Activated naive CD8-positive, alpha-beta T cell (primary cell): ENCODE data around the gene POMT1.
"Not testable (repeated sequence)": the region's sequence is repeated elsewhere in the genome, so short reads cannot be mapped to it uniquely, and the experiment has no call there.

ENCODE experiments used
- H3K27ac Mint-ChIP-seq: one replicate; pipeline ENCODE4 v1.8.0; 2021; ENCODE audit warnings: mixed read lengths
- H3K27me3 Mint-ChIP-seq: one replicate; pipeline ENCODE4 v1.8.0; 2021; ENCODE audit warnings: mixed read lengths
- H3K36me3 Mint-ChIP-seq: one replicate; pipeline ENCODE4 v1.8.0; 2021; ENCODE audit warnings: mixed read lengths
- H3K4me1 Mint-ChIP-seq: one replicate; pipeline ENCODE4 v1.8.0; 2021; ENCODE audit warnings: low read depth, mixed read lengths
- H3K4me3 Mint-ChIP-seq: one replicate; pipeline ENCODE4 v1.8.0; 2021; ENCODE audit warnings: mild to moderate bottlenecking, mixed read lengths
- H3K9me3 Mint-ChIP-seq: one replicate; pipeline ENCODE4 v1.8.0; 2021; ENCODE audit warnings: low read depth, mixed read lengths

The POMT1 gene

DNA sequence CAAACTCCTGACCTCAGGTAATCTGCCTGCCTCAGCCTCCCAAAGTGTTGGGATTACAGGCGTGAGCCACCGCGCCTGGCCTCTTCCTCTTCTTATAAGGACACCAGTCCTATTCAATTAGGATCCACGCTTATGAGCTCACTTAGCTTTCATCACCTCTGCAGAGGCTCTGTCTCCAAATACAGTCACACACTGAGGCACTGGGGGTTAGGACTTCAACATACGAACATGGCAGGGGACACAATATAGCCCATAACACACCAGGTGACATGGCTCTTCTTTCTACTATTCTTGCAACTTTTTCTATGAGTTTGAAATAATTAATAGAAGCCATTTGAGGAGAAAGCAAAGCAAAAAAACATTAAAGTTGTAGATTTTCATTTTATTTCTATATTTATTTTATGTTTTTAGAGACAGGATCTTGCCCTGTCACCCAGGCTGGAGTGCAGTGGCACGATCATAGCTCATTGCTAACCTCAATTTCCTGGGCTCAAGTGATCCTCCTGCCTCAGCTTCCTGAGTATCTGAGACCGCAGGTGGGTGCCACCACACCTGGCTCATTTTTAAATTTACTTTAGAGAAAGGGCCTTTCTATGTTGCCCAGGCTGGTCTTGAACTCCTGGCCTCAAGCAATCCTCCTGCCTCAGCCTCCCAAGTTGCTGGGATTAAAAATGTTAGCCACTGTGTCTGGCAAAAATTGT, 36.7 kb downstream of the POMT1 start:
- Mint-ChIP-seq H3K27ac (no peak overlapping the region), H3K27me3 (no peaks in the 10 kb centered on the region), H3K4me3 (no peak overlapping the region), H3K9me3 (peaks cover 8% of the 10 kb centered on the region), H3K36me3 (peaks cover 8% of the 10 kb centered on the region), H3K4me1 (peaks cover 33% of the 10 kb centered on the region)

DNA sequence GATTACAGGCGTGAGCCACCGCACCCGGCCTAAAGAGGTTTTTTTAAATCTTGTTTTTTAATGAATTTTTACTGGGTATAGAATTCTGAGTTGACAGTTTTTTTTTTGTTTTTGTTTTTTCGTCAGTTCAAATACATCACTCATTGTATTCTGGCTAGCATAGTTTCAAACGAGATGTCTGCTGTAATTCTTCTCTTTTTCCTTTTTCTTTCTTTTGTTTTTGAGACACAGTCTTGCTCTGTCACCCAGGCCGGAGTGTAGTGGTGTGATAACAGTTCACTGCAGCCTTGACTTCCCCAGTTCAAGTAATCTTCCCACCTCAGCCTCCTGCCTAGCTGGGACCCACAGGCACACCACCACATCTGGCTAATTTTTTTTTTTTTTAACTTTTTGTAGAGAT, 40.4 kb downstream of the POMT1 start:
- H3K27me3 Mint-ChIP-seq: peaks cover 11% of the 10 kb centered on the region
- H3K9me3 Mint-ChIP-seq: peaks cover 8% of the 10 kb centered on the region
- H3K4me1 Mint-ChIP-seq: peaks cover 26% of the 10 kb centered on the region
- H3K36me3 Mint-ChIP-seq: peaks cover 10% of the 10 kb centered on the region
- no peak overlapping the region for H3K4me3 Mint-ChIP-seq
- H3K27ac Mint-ChIP-seq: no peak overlapping the region

DNA sequence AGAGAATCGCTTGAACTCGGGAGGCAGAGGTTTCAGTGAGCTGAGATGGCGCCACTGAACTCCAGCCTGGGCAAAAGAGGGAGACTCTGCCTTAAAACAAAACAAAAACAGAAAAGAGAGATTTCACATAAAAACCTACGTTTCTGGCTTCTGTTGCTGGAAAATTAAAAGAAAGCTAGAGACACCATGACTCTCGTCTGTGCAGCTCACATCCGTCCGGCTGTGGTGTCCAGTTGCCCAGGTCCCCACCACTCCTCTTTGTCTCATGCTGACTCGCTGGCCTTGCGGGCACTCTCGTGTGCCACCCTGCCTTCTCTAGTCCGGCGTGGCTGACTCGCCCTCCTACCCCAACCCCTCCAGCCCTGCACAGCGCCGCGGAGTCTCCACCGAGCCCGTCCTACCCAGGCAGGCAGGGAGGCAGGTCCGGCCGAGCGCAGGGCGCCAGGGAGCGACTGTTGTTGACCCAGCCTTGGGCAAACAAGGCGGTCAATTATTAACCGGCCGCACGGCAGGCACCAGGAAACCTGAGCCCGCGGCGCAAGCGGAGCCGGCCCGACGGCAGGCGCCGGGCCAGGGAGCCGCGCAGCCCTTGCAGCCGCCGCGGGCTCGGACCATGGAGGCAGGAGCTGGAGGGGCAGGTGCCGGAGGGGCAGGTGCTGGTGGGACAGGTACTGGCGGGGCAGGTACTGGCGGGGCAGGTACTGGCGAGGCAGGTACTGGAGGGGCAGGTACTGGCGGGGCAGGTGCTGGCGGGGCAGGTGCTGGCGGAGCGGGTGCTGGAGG, 42.5 kb downstream of the POMT1 start, which contains the start of gene PRRT1B:
PRRT1B (plus strand) TSS at position 521 of the 783 bp plus-strand sequence; CDS start at position 614, 93 bp downstream.
- Mint-ChIP-seq H3K4me1 (peaks cover 20% of the 10 kb centered on the region), H3K9me3 (peaks cover 8% of the 10 kb centered on the region), H3K36me3 (peaks cover 11% of the 10 kb centered on the region), H3K4me3 (peak within 1 kb of the TSS; percentile 57), H3K27ac (no peak within 1 kb of the TSS), H3K27me3 (peaks cover 29% of the 10 kb centered on the region)

DNA sequence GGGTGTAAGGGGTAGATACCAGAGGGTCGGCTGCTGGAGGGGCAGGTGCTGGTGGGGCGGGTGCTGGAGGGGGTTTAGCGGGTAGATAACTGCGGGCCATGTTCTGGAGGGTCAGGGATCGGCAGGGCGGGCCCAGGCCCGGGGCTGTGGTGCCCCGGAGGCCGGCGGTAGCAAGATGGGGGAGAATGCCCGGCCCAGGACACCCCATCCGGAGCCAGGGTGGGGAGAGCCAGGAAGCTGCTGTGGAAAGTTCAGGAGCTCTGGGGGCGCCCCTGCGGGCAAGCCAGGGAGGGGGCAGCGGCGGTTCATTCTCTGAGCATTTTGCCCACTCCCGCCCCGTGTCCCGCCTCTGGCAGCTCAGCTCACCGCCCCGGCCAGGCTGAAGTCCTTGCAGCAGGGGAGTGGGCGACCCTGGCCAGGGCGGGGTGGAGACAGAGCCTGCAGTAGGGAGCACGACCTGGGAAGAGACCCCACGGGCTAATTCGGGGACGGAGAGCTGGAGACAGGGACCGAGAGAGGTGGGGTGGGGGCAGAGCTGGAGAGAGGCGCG, 43.1 kb downstream of the POMT1 start:
- H3K4me1 Mint-ChIP-seq: peaks cover 15% of the 10 kb centered on the region
- peaks cover 8% of the 10 kb centered on the region for H3K9me3 Mint-ChIP-seq
- peaks cover 31% of the 10 kb centered on the region for H3K27me3 Mint-ChIP-seq
- H3K36me3 Mint-ChIP-seq: peaks cover 11% of the 10 kb centered on the region
- peak overlapping the region; percentile 57 for H3K4me3 Mint-ChIP-seq
- no peak overlapping the region for H3K27ac Mint-ChIP-seq

DNA sequence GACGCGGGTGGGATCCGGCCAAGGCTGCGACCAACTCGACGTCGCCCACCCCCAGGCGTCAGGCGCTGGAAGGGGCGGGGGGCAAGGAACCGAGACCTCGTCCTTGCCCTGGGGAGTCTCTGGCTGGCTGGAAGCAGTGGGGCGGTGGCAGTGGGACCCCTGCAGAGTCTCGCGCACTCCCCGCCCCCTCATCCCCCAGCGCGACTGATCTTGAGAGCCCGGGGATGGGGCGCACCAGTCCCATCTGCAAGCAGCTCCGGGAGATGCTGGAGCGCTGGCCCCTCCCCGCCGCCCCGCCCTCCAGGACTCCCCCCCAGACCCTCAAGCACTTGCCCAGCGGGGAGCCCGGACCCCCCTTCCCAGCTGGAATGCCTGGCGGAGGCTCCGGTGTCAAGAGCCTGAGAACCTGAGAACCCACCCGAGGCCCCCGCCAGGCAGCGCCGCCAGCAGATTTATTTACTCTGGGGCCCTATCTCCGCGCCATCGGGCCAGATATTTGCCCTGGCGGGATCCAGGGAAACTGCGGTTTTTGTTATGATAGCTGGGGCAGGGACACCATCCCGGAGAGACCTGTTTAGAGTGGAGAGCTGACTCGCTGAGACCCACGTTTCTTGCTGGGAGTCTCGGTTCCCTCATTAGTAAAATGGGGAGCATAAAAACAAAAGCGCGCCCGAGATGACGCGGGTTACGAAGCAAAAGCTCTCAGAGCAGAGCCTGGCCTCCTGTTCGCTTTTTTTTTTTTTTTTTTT, 43.8 kb downstream of the POMT1 start:
- Mint-ChIP-seq H3K4me1 (peaks cover 15% of the 10 kb centered on the region), H3K36me3 (peaks cover 11% of the 10 kb centered on the region), H3K4me3 (peak overlapping the region; percentile 80), H3K27me3 (peaks cover 32% of the 10 kb centered on the region), H3K27ac (no peak overlapping the region), H3K9me3 (peaks cover 8% of the 10 kb centered on the region)

DNA sequence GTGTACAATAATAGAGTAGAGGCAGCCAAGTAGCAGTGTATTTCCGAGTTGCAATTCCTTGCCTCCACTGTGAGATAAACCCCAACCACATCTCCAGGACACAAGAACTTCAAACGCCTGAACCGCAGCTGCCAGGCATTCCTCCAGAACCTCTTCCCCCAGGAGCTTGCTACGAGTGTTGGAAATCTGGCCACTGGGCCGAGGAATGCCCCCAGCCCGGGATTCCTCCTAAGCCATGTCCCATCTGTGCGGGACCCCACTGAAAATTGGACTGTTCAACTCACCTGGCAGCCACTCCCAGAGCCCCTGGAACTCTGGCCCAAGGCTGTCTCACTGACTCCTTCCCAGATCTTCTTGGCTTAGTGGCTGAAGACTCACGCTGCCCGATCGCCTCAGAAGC, 46.5 kb downstream of the POMT1 start:
- not testable (repeated sequence) for H3K27ac Mint-ChIP-seq, H3K36me3 Mint-ChIP-seq, H3K9me3 Mint-ChIP-seq
- H3K4me3 Mint-ChIP-seq: peak overlapping the region; percentile 2
- H3K27me3 Mint-ChIP-seq: peaks cover 40% of the 10 kb centered on the region
- peaks cover 17% of the 10 kb centered on the region for H3K4me1 Mint-ChIP-seq

DNA sequence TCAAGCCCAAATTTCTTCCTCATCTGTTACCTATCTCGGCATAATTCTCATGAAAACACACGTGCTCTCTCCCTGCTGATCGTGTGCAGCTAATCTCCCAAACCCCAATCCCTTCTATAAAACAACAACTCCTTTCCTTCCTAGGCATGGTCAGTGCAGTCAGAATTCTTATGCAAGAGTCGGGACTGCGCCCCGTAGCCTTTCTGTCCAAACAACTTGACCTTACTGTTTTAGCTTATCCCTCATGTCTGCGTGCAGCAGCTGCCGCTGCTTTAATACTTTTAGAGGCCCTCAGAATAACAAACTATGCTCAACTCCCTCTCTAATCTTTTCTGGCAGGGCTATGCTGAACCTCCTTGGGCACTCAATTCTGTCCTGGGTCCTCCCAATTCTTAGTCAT, 47.7 kb downstream of the POMT1 start:
- H3K27ac Mint-ChIP-seq, H3K36me3 Mint-ChIP-seq, H3K4me3 Mint-ChIP-seq, H3K9me3 Mint-ChIP-seq: not testable (repeated sequence)
- Mint-ChIP-seq H3K27me3 (peaks cover 43% of the 10 kb centered on the region), H3K4me1 (peaks cover 19% of the 10 kb centered on the region)

DNA sequence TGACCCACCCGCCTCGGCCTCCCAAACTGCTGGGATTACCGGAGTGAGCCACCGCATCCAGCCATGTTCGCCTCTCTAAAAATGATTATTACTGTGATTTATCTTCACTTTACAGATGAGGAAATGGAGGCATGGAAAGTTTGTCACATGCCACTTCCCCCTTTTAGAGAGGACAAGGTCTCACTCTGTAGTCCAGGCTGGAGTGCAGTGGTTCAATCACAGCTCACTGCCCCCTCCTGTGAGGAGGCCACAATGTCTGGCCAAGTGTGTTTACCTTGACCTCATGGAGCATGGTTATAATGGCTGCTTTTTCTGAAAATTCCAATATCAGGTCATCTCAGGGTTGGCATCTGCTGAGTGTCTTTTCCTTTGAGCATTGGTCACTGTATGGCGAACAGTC, 49.3 kb downstream of the POMT1 start:
- peaks cover 46% of the 10 kb centered on the region for H3K27me3 Mint-ChIP-seq
- no peak overlapping the region for H3K27ac Mint-ChIP-seq
- H3K36me3 Mint-ChIP-seq: peaks cover 5% of the 10 kb centered on the region
- H3K4me1 Mint-ChIP-seq: peaks cover 13% of the 10 kb centered on the region
- H3K9me3 Mint-ChIP-seq: no peaks in the 10 kb centered on the region
- H3K4me3 Mint-ChIP-seq: no peak overlapping the region

DNA sequence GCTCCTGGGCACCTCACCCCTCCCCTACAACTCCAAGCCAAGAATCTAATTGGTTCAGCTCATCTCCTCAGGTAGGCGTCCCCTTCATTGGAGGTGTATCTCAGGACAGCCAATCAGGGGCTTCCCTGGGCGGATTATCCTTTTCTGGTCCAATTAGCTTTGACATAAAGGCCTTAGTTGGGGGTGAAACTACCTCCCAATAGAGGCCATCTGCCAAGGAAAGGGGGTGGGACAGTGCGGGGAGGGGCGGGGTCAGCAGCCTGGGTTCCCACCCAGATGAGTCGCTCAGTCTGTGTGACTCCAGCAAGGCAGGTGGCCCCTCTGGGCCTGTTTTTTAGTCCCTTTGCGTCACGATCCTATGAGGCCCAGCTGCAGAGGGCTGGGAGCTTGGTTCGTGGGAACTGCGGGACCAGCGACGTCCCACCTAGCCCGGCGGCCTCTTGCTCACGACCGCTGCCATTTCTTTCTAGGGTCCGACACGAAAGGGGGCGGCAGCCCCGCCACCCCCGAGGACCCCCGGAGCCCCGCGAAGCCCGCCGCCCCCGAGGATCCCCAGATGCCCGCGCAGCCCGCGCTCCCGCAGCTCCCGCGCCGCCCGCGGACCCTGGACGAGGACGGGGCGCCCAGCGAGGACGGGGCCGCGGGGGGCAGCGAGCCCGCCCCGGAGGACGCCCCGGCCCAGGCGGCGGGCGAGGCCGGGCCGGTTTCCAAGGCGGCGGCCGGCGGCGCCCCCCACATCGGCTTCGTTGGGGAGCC, 51.5 kb downstream of the POMT1 start:
- H3K4me1 Mint-ChIP-seq: peaks cover 4% of the 10 kb centered on the region
- H3K9me3 Mint-ChIP-seq: no peaks in the 10 kb centered on the region
- H3K4me3 Mint-ChIP-seq: no peak overlapping the region
- no peak overlapping the region for H3K27ac Mint-ChIP-seq
- H3K27me3 Mint-ChIP-seq: peaks cover 25% of the 10 kb centered on the region
- H3K36me3 Mint-ChIP-seq: peaks cover 3% of the 10 kb centered on the region

DNA sequence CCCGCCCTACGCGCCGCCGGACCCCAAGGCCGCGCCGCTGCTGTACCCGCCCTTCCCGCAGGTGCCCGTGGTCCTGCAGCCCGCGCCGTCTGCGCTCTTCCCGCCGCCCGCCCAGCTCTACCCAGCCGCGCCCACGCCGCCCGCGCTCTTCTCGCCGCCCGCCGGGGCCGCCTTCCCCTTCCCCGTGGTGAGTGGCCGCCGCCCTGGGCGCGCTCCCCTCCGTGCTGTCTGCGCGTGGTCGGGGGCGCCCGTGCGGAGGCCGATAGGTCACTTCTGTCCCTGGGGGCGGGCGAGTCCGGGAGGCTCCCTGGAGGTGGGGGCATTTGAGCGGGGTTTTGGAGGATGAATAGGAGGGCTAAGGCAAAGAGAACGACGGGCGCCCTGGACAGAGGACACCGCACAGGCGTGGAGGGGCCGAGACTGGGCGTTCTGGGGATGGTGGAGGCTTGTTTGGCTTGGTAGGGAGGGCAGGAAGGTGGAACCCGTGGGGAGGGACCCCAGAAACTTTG, 52.2 kb downstream of the POMT1 start:
- no peak overlapping the region for H3K27ac Mint-ChIP-seq
- H3K4me3 Mint-ChIP-seq: peak overlapping the region; percentile 56
- H3K36me3 Mint-ChIP-seq: peaks cover 3% of the 10 kb centered on the region
- H3K27me3 Mint-ChIP-seq: peaks cover 20% of the 10 kb centered on the region
- H3K9me3 Mint-ChIP-seq: no peaks in the 10 kb centered on the region
- peaks cover 4% of the 10 kb centered on the region for H3K4me1 Mint-ChIP-seq

DNA sequence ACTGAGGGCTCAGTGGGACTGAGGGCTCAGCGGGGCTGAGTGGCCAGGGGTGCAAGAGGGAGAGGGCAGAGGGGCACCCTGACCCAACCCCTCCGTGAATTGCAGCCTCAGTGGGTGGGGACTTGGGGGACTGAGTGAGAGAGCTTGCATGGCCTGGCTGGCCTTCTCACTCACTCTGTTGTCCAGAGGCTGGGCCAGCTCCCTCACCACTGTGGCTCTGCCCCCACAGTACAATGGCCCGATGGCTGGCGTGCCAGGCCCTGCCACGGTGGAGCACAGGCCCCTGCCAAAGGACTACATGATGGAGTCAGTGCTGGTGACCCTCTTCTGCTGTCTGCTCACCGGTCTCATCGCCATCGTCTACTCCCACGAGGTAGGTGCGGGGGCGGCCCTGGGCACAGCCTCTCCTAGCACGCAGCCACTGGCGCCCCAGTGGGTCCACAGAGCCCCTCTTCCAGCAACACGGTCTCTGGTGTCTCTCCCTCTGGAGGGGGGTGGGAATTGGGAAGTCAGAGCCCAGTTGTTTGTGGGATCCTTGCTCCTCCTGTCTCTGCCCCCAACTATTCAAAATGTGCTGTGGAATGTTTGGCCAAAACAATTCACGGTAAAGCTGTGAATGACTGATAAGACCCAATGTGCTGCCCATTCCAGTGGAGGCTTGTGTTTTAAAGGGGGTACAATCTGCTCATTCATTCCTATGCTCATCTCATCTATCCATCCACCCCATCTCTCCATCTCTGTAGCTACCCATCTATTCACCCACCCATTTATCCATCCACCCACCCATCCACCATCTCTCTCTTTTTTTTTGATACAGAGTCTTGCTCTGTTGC, 53.3 kb downstream of the POMT1 start:
- H3K4me3 Mint-ChIP-seq: no peak overlapping the region
- H3K4me1 Mint-ChIP-seq: peaks cover 4% of the 10 kb centered on the region
- H3K27ac Mint-ChIP-seq: no peak overlapping the region

DNA sequence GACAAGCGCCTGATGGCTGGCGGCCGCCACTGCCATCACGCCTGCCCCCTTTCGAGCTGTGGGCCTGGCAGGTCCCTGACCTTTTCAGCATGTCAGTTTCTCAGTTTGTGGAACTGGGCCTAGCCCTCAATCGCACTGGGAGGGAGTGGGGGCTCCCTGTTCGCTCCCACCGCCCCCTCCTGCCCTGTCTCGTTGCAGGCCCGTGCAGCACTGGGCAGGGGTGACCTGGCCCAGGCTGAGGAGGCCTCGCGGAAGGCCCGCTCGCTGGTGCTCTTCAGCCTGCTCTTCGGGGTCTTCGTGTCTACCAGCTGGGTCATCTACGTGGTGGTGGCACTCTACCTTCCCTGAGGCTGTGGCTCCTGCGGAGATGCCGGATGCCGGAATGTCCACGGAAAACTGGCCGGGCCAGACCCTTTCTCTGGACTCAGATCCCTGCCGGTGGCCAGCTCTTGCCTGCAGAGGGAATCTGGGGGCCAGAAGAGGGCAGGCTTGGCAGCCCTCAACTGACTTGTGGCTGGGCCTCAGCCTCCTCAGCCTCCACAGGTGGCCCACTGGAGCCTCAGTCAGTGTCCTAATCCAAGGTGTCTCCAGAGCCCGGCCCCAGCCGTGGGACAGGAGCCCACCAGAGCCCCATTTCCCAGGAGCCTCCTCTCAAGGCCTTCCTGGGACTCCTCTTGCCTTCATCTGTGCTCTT, 55.3 kb downstream of the POMT1 start:
- H3K36me3 Mint-ChIP-seq: peaks cover 3% of the 10 kb centered on the region
- H3K27me3 Mint-ChIP-seq: peaks cover 12% of the 10 kb centered on the region
- no peak overlapping the region for H3K4me3 Mint-ChIP-seq
- H3K27ac Mint-ChIP-seq: no peak overlapping the region
- peaks cover 4% of the 10 kb centered on the region for H3K4me1 Mint-ChIP-seq
- no peaks in the 10 kb centered on the region for H3K9me3 Mint-ChIP-seq

More for the DNA sequence above, 53.3 kb downstream of the POMT1 start:
- Mint-ChIP-seq H3K27me3 (peaks cover 15% of the 10 kb centered on the region), H3K9me3 (no peaks in the 10 kb centered on the region), H3K36me3 (peaks cover 3% of the 10 kb centered on the region)

DNA sequence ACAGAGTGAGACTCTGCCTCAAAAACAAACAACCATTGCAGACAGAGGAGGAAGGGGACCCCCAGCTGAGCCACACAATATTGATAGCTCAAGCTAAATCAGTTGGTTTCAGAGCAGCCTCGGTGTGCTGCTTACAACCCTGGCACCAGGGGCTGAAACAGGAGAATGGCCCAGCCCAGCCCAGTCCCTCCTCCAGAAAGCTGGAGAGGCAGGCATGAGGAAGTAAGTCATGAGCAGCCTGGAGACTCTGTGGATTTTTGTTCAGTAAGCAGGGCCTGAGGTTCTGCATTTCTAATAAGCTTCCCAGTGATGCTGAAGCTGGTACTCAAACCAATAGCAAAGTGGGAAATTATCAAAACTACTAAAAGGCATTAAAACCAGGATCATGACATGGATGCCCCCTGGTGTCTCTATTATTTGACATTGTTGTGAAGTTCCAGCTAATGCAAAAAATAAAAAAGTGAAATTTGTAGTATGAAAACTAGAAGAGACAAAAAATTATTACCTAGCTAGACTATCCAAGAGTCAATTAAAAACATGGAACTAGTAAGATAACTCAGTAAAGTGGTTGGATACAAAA, 56.8 kb downstream of the POMT1 start:
- Mint-ChIP-seq H3K9me3 (no peaks in the 10 kb centered on the region), H3K4me3 (no peak overlapping the region), H3K4me1 (peaks cover 2% of the 10 kb centered on the region), H3K27me3 (peaks cover 6% of the 10 kb centered on the region), H3K27ac (no peak overlapping the region), H3K36me3 (peaks cover 3% of the 10 kb centered on the region)
